ENCODE results near the gene KPTN.

KPTN gene

GRCh38 chr19:47447470-47448359 is 36.3 kb downstream of the KPTN start:
- peak; percentile 15 for DNase-seq (ENCODE audit: low read depth, low spot score)
- in situ Hi-C loops (cut with HindIII; ENCODE audit: low sequenced_read_pairs), result no loop called here
- no peak overlapping the region for H3K4me3 ChIP-seq (ENCODE audit: low read depth, low read length)
- TF ChIP-seq CTCF (IDR thresholded peaks at IDR 0.05; ENCODE audit: low read depth, low read length), result no peak

- TF ChIP-seq CTCF (IDR thresholded peaks at IDR 0.05; ENCODE audit: low read depth, low read length), result no peak
- no peak for DNase-seq (ENCODE audit: low read depth, low spot score)
- no peak overlapping the region for H3K4me3 ChIP-seq (ENCODE audit: low read depth, low read length)
- in situ Hi-C loops (cut with HindIII; ENCODE audit: low sequenced_read_pairs), result no loop called here
These were observed 37.2 kb downstream of the KPTN start for GRCh38 chr19:47446534-47447469.

GRCh38 chr19:47445937-47446402 is 38.0 kb downstream of the KPTN start:
- in situ Hi-C loops (cut with HindIII; ENCODE audit: low sequenced_read_pairs), result no loop called here
- H3K4me3 ChIP-seq (ENCODE audit: low read depth, low read length), result no peak overlapping the region
- no peak for TF ChIP-seq CTCF (IDR thresholded peaks at IDR 0.05; ENCODE audit: low read depth, low read length)
- DNase-seq (ENCODE audit: low read depth, low spot score), result no peak

GRCh38 chr19:47445527-47445926 is 38.5 kb downstream of the KPTN start:
- no peak overlapping the region for H3K4me3 ChIP-seq (ENCODE audit: low read depth, low read length)
- TF ChIP-seq CTCF (IDR thresholded peaks at IDR 0.05; ENCODE audit: low read depth, low read length), result no peak
- in situ Hi-C loops (cut with HindIII; ENCODE audit: low sequenced_read_pairs), result no loop called here
- DNase-seq (ENCODE audit: low read depth, low spot score), result no peak

- DNase-seq (ENCODE audit: low read depth, low spot score), result no peak
- no peak for TF ChIP-seq CTCF (IDR thresholded peaks at IDR 0.05; ENCODE audit: low read depth, low read length)
- in situ Hi-C loops (cut with HindIII; ENCODE audit: low sequenced_read_pairs), result no loop called here
- no peak overlapping the region for H3K4me3 ChIP-seq (ENCODE audit: low read depth, low read length)
These were observed 39.6 kb downstream of the KPTN start for GRCh38 chr19:47444388-47444821.

GRCh38 chr19:47443331-47443730 is 40.7 kb downstream of the KPTN start:
- no peak for TF ChIP-seq CTCF (IDR thresholded peaks at IDR 0.05; ENCODE audit: low read depth, low read length)
- no peak overlapping the region for H3K4me3 ChIP-seq (ENCODE audit: low read depth, low read length)
- no peak for DNase-seq (ENCODE audit: low read depth, low spot score)
- in situ Hi-C loops (cut with HindIII; ENCODE audit: low sequenced_read_pairs), result no loop called here

All from astrocyte of the spinal cord (primary cell).